ENCODE results near the gene GTF2I.
A peak's percentile ranks its signal among the peaks of the same experiment; 100 is the strongest.

Gene GTF2I

GRCh38 chr7:74657692-74658177 lies at the start of gene GTF2I:
Gene GTF2I (plus strand): TSS chr7:74657718. CDS start chr7:74689129, 31,411 bp downstream.
- TF ChIP-seq CTCF (IDR thresholded peaks at IDR 0.05; ENCODE audit: borderline replicate concordance, control extremely low read depth, extremely low read depth, insufficient read depth, missing control alignments) = no peak
- in situ Hi-C loops (cut with MboI; ENCODE audit: low sequenced_read_pairs, unreplicated experiment) = no loop called here
- peak; percentile 53 for DNase-seq (ENCODE audit: low spot score)

GRCh38 chr7:74612015-74612829 lies 45.3 kb upstream of the GTF2I start:
- no peak for TF ChIP-seq CTCF (IDR thresholded peaks at IDR 0.05; ENCODE audit: borderline replicate concordance, control extremely low read depth, extremely low read depth, insufficient read depth, missing control alignments)
- no peak for DNase-seq (ENCODE audit: low spot score)
- in situ Hi-C loops (cut with MboI; ENCODE audit: low sequenced_read_pairs, unreplicated experiment) = no loop called here

GRCh38 chr7:74615933-74616780 lies 41.4 kb upstream of the GTF2I start:
- in situ Hi-C loops (cut with MboI; ENCODE audit: low sequenced_read_pairs, unreplicated experiment) = no loop called here
- no peak for TF ChIP-seq CTCF (IDR thresholded peaks at IDR 0.05; ENCODE audit: borderline replicate concordance, control extremely low read depth, extremely low read depth, insufficient read depth, missing control alignments)

GRCh38 chr7:74617180-74617744 lies 40.3 kb upstream of the GTF2I start:
- in situ Hi-C loops (cut with MboI; ENCODE audit: low sequenced_read_pairs, unreplicated experiment) = no loop called here
- peak; percentile 65 for DNase-seq (ENCODE audit: low spot score)
- no peak for TF ChIP-seq CTCF (IDR thresholded peaks at IDR 0.05; ENCODE audit: borderline replicate concordance, control extremely low read depth, extremely low read depth, insufficient read depth, missing control alignments)

More at GRCh38 chr7:74615933-74616780, 41.4 kb upstream of the GTF2I start:
- DNase-seq (ENCODE audit: low spot score) = no peak

- no peak for TF ChIP-seq CTCF (IDR thresholded peaks at IDR 0.05; ENCODE audit: borderline replicate concordance, control extremely low read depth, extremely low read depth, insufficient read depth, missing control alignments)
- DNase-seq (ENCODE audit: low spot score) = no peak
- in situ Hi-C loops (cut with MboI; ENCODE audit: low sequenced_read_pairs, unreplicated experiment) = no loop called here
Measured at GRCh38 chr7:74619235-74619860, 38.2 kb upstream of the GTF2I start.

All from GM13976 (cell line).